ENCODE measurements around the gene JAKMIP2.

DNA sequence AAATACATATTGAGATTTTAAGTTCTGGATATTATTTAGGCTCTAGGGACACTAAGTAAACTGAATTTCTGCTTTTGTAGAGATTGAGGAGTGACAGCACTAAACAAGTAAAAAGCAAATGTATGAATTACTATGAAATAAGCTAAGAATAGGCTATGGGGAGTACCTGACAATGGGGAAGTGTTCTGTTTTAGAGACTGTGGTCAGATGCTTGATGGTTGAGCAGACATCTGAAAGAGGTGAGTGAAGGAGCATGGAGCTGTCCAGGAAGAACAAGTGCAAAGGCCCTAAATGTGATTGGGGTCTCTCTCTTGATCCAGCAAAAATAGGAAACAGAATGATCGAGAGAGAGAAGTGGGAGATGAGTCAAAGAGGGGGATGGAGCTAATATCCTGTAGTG, 111.7 kb downstream of the JAKMIP2 start:
- TF ChIP-seq, protein P1, sequence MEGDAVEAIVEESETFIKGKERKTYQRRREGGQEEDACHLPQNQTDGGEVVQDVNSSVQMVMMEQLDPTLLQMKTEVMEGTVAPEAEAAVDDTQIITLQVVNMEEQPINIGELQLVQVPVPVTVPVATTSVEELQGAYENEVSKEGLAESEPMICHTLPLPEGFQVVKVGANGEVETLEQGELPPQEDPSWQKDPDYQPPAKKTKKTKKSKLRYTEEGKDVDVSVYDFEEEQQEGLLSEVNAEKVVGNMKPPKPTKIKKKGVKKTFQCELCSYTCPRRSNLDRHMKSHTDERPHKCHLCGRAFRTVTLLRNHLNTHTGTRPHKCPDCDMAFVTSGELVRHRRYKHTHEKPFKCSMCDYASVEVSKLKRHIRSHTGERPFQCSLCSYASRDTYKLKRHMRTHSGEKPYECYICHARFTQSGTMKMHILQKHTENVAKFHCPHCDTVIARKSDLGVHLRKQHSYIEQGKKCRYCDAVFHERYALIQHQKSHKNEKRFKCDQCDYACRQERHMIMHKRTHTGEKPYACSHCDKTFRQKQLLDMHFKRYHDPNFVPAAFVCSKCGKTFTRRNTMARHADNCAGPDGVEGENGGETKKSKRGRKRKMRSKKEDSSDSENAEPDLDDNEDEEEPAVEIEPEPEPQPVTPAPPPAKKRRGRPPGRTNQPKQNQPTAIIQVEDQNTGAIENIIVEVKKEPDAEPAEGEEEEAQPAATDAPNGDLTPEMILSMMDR (IDR thresholded peaks at IDR 0.05; ENCODE audit: insufficient read depth, low read length, poor library complexity, severe bottlenecking), result no peak
- no peak for TF ChIP-seq EZH2phosphoT487 (conservative IDR thresholded peaks at IDR 0.05; ENCODE audit: low read length)

Measured in SU-DHL-6 (cell line).